ENCODE measurements around the gene SPEG.

The SPEG gene

GRCh38 chr2:219417374-219417773 is 17.3 kb upstream of the SPEG start:
- Histone ChIP-seq H3K4me3 (replicated peaks; ENCODE audit: insufficient read depth, low read length) (no peak overlapping the region), H3K27me3 (ENCODE audit: insufficient read depth, poor library complexity, severe bottlenecking) (peaks cover 32% of the 10 kb centered on the region), H3K27ac (replicated peaks) (no peak overlapping the region)
- no peak for TF ChIP-seq CTCF (IDR thresholded peaks at IDR 0.05; ENCODE audit: insufficient read depth, low read length)
- no peak for TF ChIP-seq REST (IDR thresholded peaks at IDR 0.05; ENCODE audit: insufficient replicate concordance, low read depth)
- no peak for TF ChIP-seq GABPA (IDR thresholded peaks at IDR 0.05; ENCODE audit: low read depth)
- TF ChIP-seq SPI1 (IDR thresholded peaks at IDR 0.05; ENCODE audit: borderline replicate concordance, low read depth): no peak
- no peak for TF ChIP-seq POLR2AphosphoS5 (IDR thresholded peaks at IDR 0.05; ENCODE audit: low read depth)
- DNase-seq (ENCODE audit: low read depth in 1 of 2, low spot score in 1 of 2): no peak

GRCh38 chr2:219418155-219419011 is 16.3 kb upstream of the SPEG start, which contains the start of gene DES:
DES (plus strand) TSS chr2:219418377; CDS start chr2:219418463, 86 bp downstream.
- Histone ChIP-seq H3K27me3 (ENCODE audit: insufficient read depth, poor library complexity, severe bottlenecking) (peaks cover 27% of the 10 kb centered on the region), H3K4me3 (replicated peaks; ENCODE audit: insufficient read depth, low read length) (no peak within 1 kb of the TSS), H3K27ac (replicated peaks) (no peak within 1 kb of the TSS)
- DNase-seq (ENCODE audit: low read depth in 1 of 2, low spot score in 1 of 2): no peak
- no peak for TF ChIP-seq POLR2AphosphoS5 (IDR thresholded peaks at IDR 0.05; ENCODE audit: low read depth)
- no peak for TF ChIP-seq CTCF (IDR thresholded peaks at IDR 0.05; ENCODE audit: insufficient read depth, low read length)
- TF ChIP-seq REST (IDR thresholded peaks at IDR 0.05; ENCODE audit: insufficient replicate concordance, low read depth): no peak
- no peak for TF ChIP-seq GABPA (IDR thresholded peaks at IDR 0.05; ENCODE audit: low read depth)
- TF ChIP-seq SPI1 (IDR thresholded peaks at IDR 0.05; ENCODE audit: borderline replicate concordance, low read depth): no peak

GRCh38 chr2:219419012-219419324 is 15.7 kb upstream of the SPEG start:
- H3K4me3 ChIP-seq (replicated peaks; ENCODE audit: insufficient read depth, low read length): no peak overlapping the region
- peaks cover 24% of the 10 kb centered on the region for H3K27me3 ChIP-seq (ENCODE audit: insufficient read depth, poor library complexity, severe bottlenecking)
- no peak overlapping the region for H3K27ac ChIP-seq (replicated peaks)
- TF ChIP-seq POLR2AphosphoS5 (IDR thresholded peaks at IDR 0.05; ENCODE audit: low read depth): no peak
- no peak for TF ChIP-seq CTCF (IDR thresholded peaks at IDR 0.05; ENCODE audit: insufficient read depth, low read length)
- no peak for TF ChIP-seq SPI1 (IDR thresholded peaks at IDR 0.05; ENCODE audit: borderline replicate concordance, low read depth)
- TF ChIP-seq REST (IDR thresholded peaks at IDR 0.05; ENCODE audit: insufficient replicate concordance, low read depth): no peak
- no peak for TF ChIP-seq GABPA (IDR thresholded peaks at IDR 0.05; ENCODE audit: low read depth)
- DNase-seq (ENCODE audit: low read depth in 1 of 2, low spot score in 1 of 2): no peak
